Smooth muscle cell (in vitro differentiated cells): ENCODE measurements around the gene TNRC6A. TPM values are rescaled to one million over a fixed set of nuclear protein-coding genes. Genes with fewer than 3 reads are reported as not detected.

Experiments used
- DNase-seq: peaks from one replicate; lab custom pipeline; 2025; ENCODE audit not compliant: unreplicated experiment; lab: John Stamatoyannopoulos, UW
- H2AFZ ChIP-seq: fragments of 200-600 bp; sonication (generic); 2 replicates; pipeline ENCODE4 v1.6.0; 2016; ENCODE audit warnings: antibody characterized with exemption, low read depth, mild to moderate bottlenecking
- H3F3A ChIP-seq: fragments of 200-600 bp; sonication (generic); 2 replicates; pipeline ENCODE4 v1.6.0; 2017; ENCODE audit warnings: antibody characterized with exemption, low read depth
- H3K27ac ChIP-seq: fragments of 200-600 bp; sonication (generic); 2 replicates; pipeline ENCODE4 v1.5.1; 2016; ENCODE audit warnings: low read depth, mild to moderate bottlenecking
- H3K27me3 ChIP-seq: fragments of 200-600 bp; sonication (generic); 2 replicates; pipeline ENCODE4 v1.6.1; 2016; ENCODE audit warnings: low read depth, mild to moderate bottlenecking
- H3K36me3 ChIP-seq: fragments of 200-600 bp; sonication (generic); 2 replicates; pipeline ENCODE4 v1.5.1; 2016; ENCODE audit warnings: low read depth
- H3K4me1 ChIP-seq: fragments of 200-600 bp; sonication (generic); 2 replicates; pipeline ENCODE4 v1.5.1; 2016; ENCODE audit warnings: low read depth
- H3K4me2 ChIP-seq: fragments of 200-600 bp; sonication (generic); 2 replicates; pipeline ENCODE4 v1.6.0; 2016; ENCODE audit warnings: mild to moderate bottlenecking
- H3K4me3 ChIP-seq: fragments of 200-600 bp; sonication (generic); 2 replicates; pipeline ENCODE4 v1.5.1; 2016; ENCODE audit warnings: mild to moderate bottlenecking
- H3K79me2 ChIP-seq: fragments of 200-600 bp; sonication (generic); 2 replicates; pipeline ENCODE4 v1.6.0; 2016; ENCODE audit warnings: low read depth, mild to moderate bottlenecking
- H3K9ac ChIP-seq: fragments of 200-600 bp; sonication (generic); 2 replicates; pipeline ENCODE4 v1.6.0; 2016; ENCODE audit warnings: low read depth
- H3K9me3 ChIP-seq: fragments of 200-600 bp; sonication (generic); replicated peaks from 2 replicates; pipeline ENCODE4 v1.5.1; 2016; ENCODE audit warnings: low read depth
- H4K20me1 ChIP-seq: fragments of 200-600 bp; sonication (generic); 2 replicates; pipeline ENCODE4 v1.6.0; 2016; ENCODE audit warnings: low read depth
- CTCF ChIP-seq: fragments of 200-600 bp; sonication (generic); IDR thresholded peaks from 2 replicates; pipeline ENCODE4 v1.5.1; 2017; ENCODE audit warnings: borderline replicate concordance, mild to moderate bottlenecking, antibody characterized with exemption; ENCODE audit not compliant: insufficient read depth, poor library complexity, severe bottlenecking
- WGBS: methylation state at CpG from one replicate; pipeline ENCODE4 v1.1.7; 2016; ENCODE audit warnings: low lambda C conversion rate; 5-methylcytosine and 5-hydroxymethylcytosine counted together
- polyA plus RNA-seq: library from polyadenylated mRNA; unstranded; fragments of >200 nt; fragmentation: Nextera tagmentation; extraction: Ambion mirVana; gene quantifications from 2 replicates; pipeline ENCODE4 v1.2.1, GENCODE V29; 2016
- total RNA-seq: library from RNA; depleted of rRNA; stranded (reverse); fragments of >200 nt; gene quantifications from 2 replicates; pipeline ENCODE4 v1.2.3, GENCODE V29; 2014

Gene TNRC6A
- total and polyA plus RNA-seq, 2 experiments from 2014 or later: 14.6 to 30.3 TPM

- Histone ChIP-seq H3K27me3 (no peaks in the 10 kb centered on the region), H3F3A (no peaks in the 10 kb centered on the region), H3K9me3 (no peaks in the 10 kb centered on the region), H4K20me1 (peaks cover 100% of the 10 kb centered on the region), H3K27ac (no peak overlapping the region), H3K4me2 (no peak overlapping the region), H3K4me1 (peaks cover 18% of the 10 kb centered on the region), H2AFZ (no peak overlapping the region), H3K4me3 (no peak overlapping the region), H3K9ac (no peak overlapping the region), H3K36me3 (peaks cover 8% of the 10 kb centered on the region), H3K79me2 (peaks cover 98% of the 10 kb centered on the region)
- no peak for TF ChIP-seq CTCF
- 94% methylated on average over 2 of the region's 2 CpGs for WGBS
- DNase-seq: no peak
Observed at GRCh38 chr16:24754543-24754942, 25.1 kb downstream of the TNRC6A start.

GRCh38 chr16:24755201-24755874, 25.9 kb downstream of the TNRC6A start:
- Histone ChIP-seq H3K36me3 (peaks cover 8% of the 10 kb centered on the region), H3K4me3 (no peak overlapping the region), H4K20me1 (peaks cover 100% of the 10 kb centered on the region), H2AFZ (no peak overlapping the region), H3K4me2 (no peak overlapping the region), H3K9me3 (no peaks in the 10 kb centered on the region), H3K9ac (no peak overlapping the region), H3K79me2 (peaks cover 98% of the 10 kb centered on the region), H3K4me1 (peaks cover 17% of the 10 kb centered on the region), H3K27ac (no peak overlapping the region), H3K27me3 (no peaks in the 10 kb centered on the region), H3F3A (no peaks in the 10 kb centered on the region)
- WGBS: 89% methylated on average over 3 of the region's 3 CpGs
- no peak for TF ChIP-seq CTCF
- DNase-seq: no peak

- DNase-seq: no peak
- H3K36me3 ChIP-seq: peaks cover 16% of the 10 kb centered on the region
- H3K27ac ChIP-seq: no peak overlapping the region
Observed at GRCh38 chr16:24758373-24758772, 28.9 kb downstream of the TNRC6A start.

More at GRCh38 chr16:24758373-24758772, 28.9 kb downstream of the TNRC6A start:
- peaks cover 10% of the 10 kb centered on the region for H3K4me1 ChIP-seq
- H2AFZ ChIP-seq: no peak overlapping the region
- no peak for TF ChIP-seq CTCF
- no peak overlapping the region for H3K4me3 ChIP-seq
- WGBS: 69% methylated on average over 2 of the region's 2 CpGs
- H3K4me2 ChIP-seq: no peak overlapping the region
- no peaks in the 10 kb centered on the region for H3K27me3 ChIP-seq
- no peaks in the 10 kb centered on the region for H3F3A ChIP-seq
- peaks cover 89% of the 10 kb centered on the region for H3K79me2 ChIP-seq
- H3K9me3 ChIP-seq: no peaks in the 10 kb centered on the region
- H3K9ac ChIP-seq: no peak overlapping the region
- peaks cover 99% of the 10 kb centered on the region for H4K20me1 ChIP-seq
